HepG2 (cell line): ENCODE data around the gene CEP89. TPM values are rescaled to one million over a fixed set of nuclear protein-coding genes. Genes with fewer than 3 reads are reported as not detected.

Source experiments
- ARID3A ChIP-seq: IDR thresholded peaks from 2 replicates; pipeline ENCODE4 v1.6.1; 2012; ENCODE audit warnings: low read depth, low read length, improper control_type of control experiment
- ARID4A ChIP-seq: sonication (generic); formaldehyde crosslinking; IDR thresholded peaks from 2 replicates; pipeline ENCODE4 v1.5.0; 2020; ENCODE audit warnings: mild to moderate bottlenecking, missing genetic modification reagents, borderline replicate concordance
- CREB3 ChIP-seq: sonication (generic); formaldehyde crosslinking; IDR thresholded peaks from 2 replicates; pipeline ENCODE4 v1.5.0; 2020; ENCODE audit warnings: missing genetic modification reagents
- FOSL2 ChIP-seq: sonication (generic); formaldehyde crosslinking; IDR thresholded peaks from 2 replicates; pipeline ENCODE4 v1.4.0; 2020; ENCODE audit warnings: missing genetic modification reagents
- JUN ChIP-seq: sonication (generic); formaldehyde crosslinking; IDR thresholded peaks from 2 replicates; pipeline ENCODE4 v1.4.0; 2020; ENCODE audit warnings: mild to moderate bottlenecking, missing genetic modification reagents
- KAT7 ChIP-seq: IDR thresholded peaks from 2 replicates; pipeline ENCODE4 v1.6.1; 2018; ENCODE audit warnings: borderline replicate concordance, missing compliant biosample characterization
- KDM3A ChIP-seq: IDR thresholded peaks from 2 replicates; pipeline ENCODE4 v1.6.1; 2018; ENCODE audit warnings: low read depth, missing compliant biosample characterization
- MED1 ChIP-seq: sonication (generic); formaldehyde crosslinking; IDR thresholded peaks from 2 replicates; pipeline ENCODE4 v1.4.0; 2020; ENCODE audit warnings: missing genetic modification reagents
- NR1H2 ChIP-seq: sonication (generic); formaldehyde crosslinking; IDR thresholded peaks from 2 replicates; pipeline ENCODE4 v1.8.1; 2022; ENCODE audit warnings: low read depth, missing genetic modification reagents, borderline replicate concordance
- PITX1 ChIP-seq: sonication (generic); formaldehyde crosslinking; IDR thresholded peaks from 2 replicates; pipeline ENCODE4 v1.5.1; 2020; ENCODE audit warnings: mild to moderate bottlenecking, missing genetic modification reagents
- SKI ChIP-seq: fragments of 450-650 bp; IDR thresholded peaks from one replicate; pipeline ENCODE4 v1.6.1; 2018; ENCODE audit warnings: mild to moderate bottlenecking; ENCODE audit not compliant: partially characterized antibody
- TP53 ChIP-seq: sonication (generic); formaldehyde crosslinking; conservative IDR thresholded peaks from 2 replicates; pipeline ENCODE4 v1.4.0; 2020; ENCODE audit warnings: missing genetic modification reagents
- XRCC5 ChIP-seq: fragments of 200-400 bp; formaldehyde crosslinking; optimal IDR thresholded peaks from 2 replicates; pipeline ENCODE3; 2017; ENCODE audit warnings: mild to moderate bottlenecking, low read length
- ZBTB14 ChIP-seq: sonication (generic); formaldehyde crosslinking; IDR thresholded peaks from 2 replicates; pipeline ENCODE4 v1.4.0; 2020; ENCODE audit warnings: missing genetic modification reagents
- ZBTB38 ChIP-seq: sonication (generic); formaldehyde crosslinking; IDR thresholded peaks from 2 replicates; pipeline ENCODE4 v1.5.1; 2020; ENCODE audit warnings: mild to moderate bottlenecking, missing genetic modification reagents
- ZNF362 ChIP-seq: sonication (generic); formaldehyde crosslinking; IDR thresholded peaks from 2 replicates; pipeline ENCODE4 v1.4.0; 2020; ENCODE audit warnings: missing genetic modification reagents, mild to moderate bottlenecking, borderline replicate concordance
- ZNF460 ChIP-seq: sonication (generic); formaldehyde crosslinking; IDR thresholded peaks from 2 replicates; pipeline ENCODE4 v1.5.1; 2020; ENCODE audit warnings: missing genetic modification reagents, mild to moderate bottlenecking, borderline replicate concordance
- ZNF549 ChIP-seq: sonication (generic); formaldehyde crosslinking; IDR thresholded peaks from 2 replicates; pipeline ENCODE4 v1.5.0; 2020; ENCODE audit warnings: missing genetic modification reagents
- ZNF580 ChIP-seq: IDR thresholded peaks from 2 replicates; pipeline ENCODE4 v1.6.1; 2016; ENCODE audit warnings: low read depth, borderline replicate concordance
- ZNF674 ChIP-seq: sonication (generic); formaldehyde crosslinking; IDR thresholded peaks from 2 replicates; pipeline ENCODE4 v1.5.0; 2020; ENCODE audit warnings: low read depth, mild to moderate bottlenecking, missing genetic modification reagents
- polyA plus RNA-seq, 8 experiments: library from polyadenylated mRNA; depleted of rRNA in 3 of 8; stranded (reverse) in 7 of 8; unstranded in 1 of 8; fragments of >200 nt; fragmentation: Illumina TruSeq in 4 of 8; extraction: Trizol in 4 of 8; gene quantifications; 2 replicates each; pipeline versions ENCODE4 v1.2.1 to v1.2.3, GENCODE V29; 2011 to 2016; ENCODE audit warnings: low read depth in 4 of 8, missing spikeins in 1 of 8, mixed read lengths in 1 of 8; ENCODE audit not compliant: insufficient read depth in 1 of 8
- total RNA-seq, 5 experiments: library from RNA; depleted of rRNA; stranded (reverse); fragments of >200 nt; fragmentation: Illumina TruSeq; extraction: Trizol; gene quantifications; 2 replicates each; pipeline ENCODE4 v1.2.3, GENCODE V29; 2016; ENCODE audit warnings: low read depth in 1 of 5

CEP89 gene
- total and polyA plus RNA-seq, 2 of the 13 experiments (the other 11 are each of a cell fraction or from before 2014, with no cell fraction given) = 7.2 to 10.9 TPM

GRCh38 chr19:32869369-32869965 lies 102.3 kb downstream of the CEP89 start, which contains the start of gene SLC7A9 (continued):
- no peak; the same call in 1 of the 2 replicates for TF ChIP-seq ARID4A
- no peak for TF ChIP-seq KDM3A (CRISPR knock-in tag)
- 0 out of 2 replicates have a peak, but pooled peaks have one; percentile 9 for TF ChIP-seq ARID3A
- TF ChIP-seq SKI = no peak
- TF ChIP-seq ZNF460 = peak; percentile 41; the same call in 1 of the 2 replicates
- TF ChIP-seq FOSL2 (CRISPR knock-in tag) = no peak
- no peak for TF ChIP-seq CREB3 (CRISPR knock-in tag)
- TF ChIP-seq ZBTB38 (CRISPR knock-in tag) = no peak
- no peak for TF ChIP-seq NR1H2 (CRISPR knock-in tag)
- no peak for TF ChIP-seq ZNF580 (CRISPR knock-in tag)
- TF ChIP-seq ZNF549 = no peak
- no peak for TF ChIP-seq XRCC5
- TF ChIP-seq ZBTB14 (CRISPR knock-in tag) = no peak
- no peak for TF ChIP-seq KAT7 (CRISPR knock-in tag)
- TF ChIP-seq MED1 = 0 out of 2 replicates have a peak, but pooled peaks have one; percentile 25
- TF ChIP-seq JUN (CRISPR knock-in tag) = no peak
- peak; percentile 29; the same call in 1 of the 2 replicates for TF ChIP-seq PITX1 (CRISPR knock-in tag)
- no peak for TF ChIP-seq ZNF674 (CRISPR knock-in tag)
- peak; percentile 91; the same call in 1 of the 2 replicates for TF ChIP-seq ZNF362 (CRISPR knock-in tag)
- TF ChIP-seq TP53 (CRISPR knock-in tag) = no peak
